HT1080 (cell line): ENCODE data around the gene DOK3. TPM values are rescaled to one million over a fixed set of nuclear protein-coding genes. Genes with fewer than 3 reads are reported as not detected.
A peak's percentile ranks its signal among the peaks of the same experiment; 100 is the strongest.

Source experiments
- DNase-seq: peaks from one replicate; pipeline ENCODE4 v3.0.0-alpha.2; 2015; ENCODE audit warnings: low read depth
- total RNA-seq: library from RNA; depleted of rRNA; stranded (reverse); fragments of >200 nt; shearing (Covaris generic); gene quantifications from 2 replicates; pipeline ENCODE4 v1.2.3, GENCODE V29; 2014

The DOK3 gene
- total RNA-seq, 1 experiment from 2014 or later, result 2.3 TPM

DNA sequence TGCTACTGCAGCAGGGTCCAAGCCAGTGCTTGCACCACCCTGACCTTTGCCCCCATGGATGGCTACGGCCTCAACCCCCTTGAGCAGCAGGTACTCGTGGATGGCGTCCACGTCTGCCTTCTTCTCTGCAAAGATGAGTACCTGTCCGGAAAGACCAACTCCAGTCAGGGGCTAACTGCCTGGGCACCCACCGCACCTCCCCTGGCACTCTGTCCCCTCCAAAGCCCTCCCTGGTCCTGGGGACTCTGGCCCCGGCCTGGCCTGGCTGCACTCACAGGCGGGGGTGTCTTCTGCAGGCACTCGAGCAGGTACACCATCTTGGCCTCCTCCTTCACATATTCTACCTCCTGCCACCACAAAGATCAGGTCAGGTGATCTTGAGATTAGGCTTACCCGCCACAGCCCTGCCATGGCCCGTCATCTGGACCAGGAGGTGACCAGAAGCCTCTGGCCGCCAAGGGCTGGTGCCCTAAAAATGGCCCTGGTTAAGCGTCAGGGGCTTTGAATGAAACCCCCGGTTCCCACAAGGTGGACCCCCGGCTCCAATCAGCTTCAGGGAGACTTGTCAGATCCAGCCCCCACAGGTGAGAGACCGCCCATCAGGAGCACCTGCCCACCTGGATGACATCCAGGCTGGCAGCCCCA, 3.2 kb upstream of the DOK3 start:
- no peak for DNase-seq

- DNase-seq, result no peak
Measured at GRCh38 chr5:177511796-177512675, 2.4 kb upstream of the DOK3 start.

DNA sequence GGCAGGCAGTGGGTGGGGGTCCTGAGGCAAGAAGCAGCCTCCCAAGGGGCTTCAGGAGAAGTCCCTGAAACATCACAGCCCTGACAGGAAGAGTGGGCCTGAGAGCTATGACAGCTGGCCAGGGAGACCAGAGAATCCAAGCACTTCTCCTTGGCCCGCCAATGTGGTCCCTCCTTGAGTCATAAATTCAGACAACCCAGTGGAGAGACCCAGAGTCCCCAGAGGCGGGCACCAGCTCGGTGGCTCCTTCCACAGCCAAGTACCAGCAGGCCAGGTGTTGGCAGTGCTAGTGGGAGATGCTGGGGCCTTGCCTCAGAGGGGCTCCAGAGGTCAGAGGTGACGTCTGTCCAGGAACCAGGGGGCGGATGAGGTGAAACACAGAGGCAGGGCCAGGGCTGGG, 1.6 kb upstream of the DOK3 start:
- no peak for DNase-seq

DNA sequence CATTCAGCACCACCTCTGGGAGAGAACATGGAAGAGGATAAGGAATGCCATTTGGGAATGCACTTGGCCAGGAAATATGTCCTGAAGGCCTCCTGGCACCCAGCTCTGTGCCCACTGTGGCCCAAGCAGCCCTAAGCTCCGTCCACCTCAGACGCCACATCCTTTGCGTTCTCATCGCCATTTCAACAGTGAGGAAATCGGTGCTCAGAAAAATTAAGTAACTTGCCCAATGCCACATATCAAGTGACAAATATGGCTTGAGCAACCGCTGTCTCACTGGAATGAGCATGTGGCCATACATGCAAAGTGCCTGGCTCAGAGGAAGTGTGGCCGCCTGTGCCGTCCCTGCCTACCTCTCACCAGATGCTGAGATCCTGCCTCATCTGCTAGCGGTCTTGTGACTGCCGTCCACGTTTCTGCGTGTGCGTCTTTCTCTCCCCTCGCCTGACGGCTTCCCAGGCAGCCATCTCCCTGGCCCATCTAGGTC, 984 bp upstream of the DOK3 start:
- no peak for DNase-seq

DNA sequence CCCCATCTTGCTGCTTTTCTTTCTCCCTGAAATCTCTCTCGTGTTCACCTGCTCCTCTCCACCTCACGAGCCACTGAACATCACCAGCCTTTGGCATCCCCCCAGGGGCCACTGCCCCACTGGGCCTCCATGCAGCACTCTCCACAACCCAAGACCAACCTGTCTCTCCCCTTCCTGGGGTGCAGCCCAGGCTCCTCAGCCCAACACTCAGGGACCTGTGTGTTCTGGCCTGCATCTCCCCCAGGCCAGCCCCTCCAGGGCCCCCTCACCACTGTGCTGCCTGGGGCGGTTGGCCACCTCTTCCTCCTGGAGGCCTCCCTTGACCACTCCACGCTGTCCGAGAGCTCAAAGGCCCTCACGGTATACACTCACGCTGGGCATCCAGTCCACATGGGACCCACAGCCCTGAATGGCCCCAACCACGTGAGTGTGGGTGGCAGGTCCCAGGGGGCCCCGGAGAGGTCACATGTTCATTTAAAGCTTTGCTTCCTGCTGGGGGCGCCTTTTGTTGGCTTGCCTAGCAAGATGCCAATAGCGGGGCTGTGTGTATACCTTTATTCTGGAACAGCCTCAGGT, 453 bp upstream of the DOK3 start:
- DNase-seq, result no peak

GRCh38 chr5:177508837-177509236, 789 bp downstream of the DOK3 start:
- no peak for DNase-seq

- DNase-seq, result no peak
Measured at GRCh38 chr5:177508221-177508611, 1.4 kb downstream of the DOK3 start.

DNA sequence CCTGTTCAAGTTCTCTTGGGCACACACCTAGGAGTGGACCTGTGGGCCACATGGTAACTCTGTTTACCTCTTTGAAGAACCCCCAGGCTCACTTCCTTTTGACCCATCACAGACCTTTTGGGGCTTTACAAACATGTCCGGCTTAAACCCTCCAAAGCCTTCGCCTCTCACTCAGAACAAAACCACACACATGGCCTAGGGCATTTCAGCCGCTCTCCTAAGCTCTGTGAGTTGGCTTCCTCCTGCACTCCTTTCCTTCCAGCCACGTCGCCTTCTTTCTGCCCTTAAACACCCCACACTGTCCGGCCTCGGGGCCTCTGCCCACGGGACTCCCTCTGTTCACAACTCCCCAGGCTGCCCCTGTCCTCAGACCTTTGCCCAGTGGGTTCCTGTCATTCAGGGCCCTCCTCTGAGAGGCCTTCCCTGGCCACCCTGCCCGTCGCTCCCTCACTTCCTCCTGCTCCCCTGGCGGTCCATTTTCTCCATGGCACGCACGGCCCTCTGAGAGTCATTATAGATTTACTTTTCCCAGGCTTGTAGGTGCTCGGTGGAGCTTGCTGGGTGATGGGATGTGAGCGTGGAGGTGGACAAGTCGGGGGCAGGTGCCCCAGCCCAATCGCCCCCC, 1.9 kb downstream of the DOK3 start:
- no peak for DNase-seq

DNA sequence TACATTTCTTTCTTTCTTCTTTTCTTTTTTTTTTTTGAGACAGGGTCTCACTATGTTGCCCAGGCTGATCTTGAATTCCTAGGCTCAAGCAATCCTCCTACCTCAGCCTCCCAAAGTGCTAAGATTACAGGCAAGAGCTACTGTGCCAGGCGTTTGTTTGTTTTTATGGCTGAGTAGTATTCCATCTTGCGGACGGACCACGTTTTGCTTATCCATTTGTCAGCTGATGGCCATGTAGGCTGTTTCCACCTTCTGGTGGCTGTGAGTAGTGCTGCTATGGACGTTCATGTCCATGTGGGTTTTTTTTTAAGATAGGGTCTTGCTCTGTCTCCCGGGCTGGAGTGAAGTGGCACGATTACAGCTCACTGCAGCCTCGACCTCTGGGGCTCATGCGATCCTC, 2.5 kb downstream of the DOK3 start:
- no peak for DNase-seq

- DNase-seq, result no peak
Measured at GRCh38 chr5:177505075-177505474, 4.6 kb downstream of the DOK3 start.

DNA sequence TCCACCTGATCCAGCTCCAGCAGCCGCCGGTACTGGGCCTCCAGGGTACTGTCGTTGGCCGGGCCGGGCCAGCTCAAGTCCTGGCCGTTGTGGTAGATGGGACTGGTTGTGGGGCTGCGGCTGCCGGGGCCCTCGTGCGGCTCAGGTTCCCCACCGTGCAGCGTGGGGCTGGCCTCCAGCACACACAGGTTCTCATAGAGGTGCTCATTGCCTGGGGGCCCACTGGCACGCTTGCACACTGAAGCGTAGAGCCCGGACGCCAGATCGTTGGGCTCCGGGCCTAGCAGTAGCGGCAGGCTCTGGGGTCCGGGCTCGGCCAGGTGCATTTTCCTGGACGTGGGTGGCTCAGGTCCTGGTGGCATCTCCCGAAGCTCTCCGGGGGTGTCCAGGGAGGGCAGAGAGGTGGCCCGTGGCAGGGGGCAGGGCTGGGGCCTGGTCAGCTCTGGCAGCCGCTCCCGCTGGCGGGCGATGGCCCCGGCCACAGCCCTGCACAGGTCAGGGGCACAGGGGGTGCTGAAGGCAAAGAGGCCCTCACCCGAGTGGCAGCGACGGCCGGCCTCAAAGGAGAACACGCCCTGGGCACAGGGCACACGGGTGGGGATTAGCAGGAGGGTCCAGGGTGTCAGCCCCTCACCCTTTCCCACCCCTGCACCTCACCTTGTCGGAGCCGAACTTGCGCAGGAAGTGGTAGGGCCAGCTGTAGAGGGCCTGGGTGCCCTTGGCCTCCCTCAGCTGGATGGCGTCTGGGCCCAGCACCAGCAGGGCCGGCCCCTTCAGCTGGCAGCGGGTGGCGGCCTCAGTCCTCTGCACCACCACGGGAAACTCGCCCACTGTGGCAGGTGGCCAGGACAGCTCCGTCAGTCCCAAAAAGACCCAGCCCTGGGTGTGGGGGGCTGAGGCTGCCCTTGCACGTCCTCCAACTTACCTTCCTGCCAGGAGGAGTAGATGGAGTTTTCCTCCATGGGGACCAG, 5.3 kb downstream of the DOK3 start:
- no peak for DNase-seq

DNA sequence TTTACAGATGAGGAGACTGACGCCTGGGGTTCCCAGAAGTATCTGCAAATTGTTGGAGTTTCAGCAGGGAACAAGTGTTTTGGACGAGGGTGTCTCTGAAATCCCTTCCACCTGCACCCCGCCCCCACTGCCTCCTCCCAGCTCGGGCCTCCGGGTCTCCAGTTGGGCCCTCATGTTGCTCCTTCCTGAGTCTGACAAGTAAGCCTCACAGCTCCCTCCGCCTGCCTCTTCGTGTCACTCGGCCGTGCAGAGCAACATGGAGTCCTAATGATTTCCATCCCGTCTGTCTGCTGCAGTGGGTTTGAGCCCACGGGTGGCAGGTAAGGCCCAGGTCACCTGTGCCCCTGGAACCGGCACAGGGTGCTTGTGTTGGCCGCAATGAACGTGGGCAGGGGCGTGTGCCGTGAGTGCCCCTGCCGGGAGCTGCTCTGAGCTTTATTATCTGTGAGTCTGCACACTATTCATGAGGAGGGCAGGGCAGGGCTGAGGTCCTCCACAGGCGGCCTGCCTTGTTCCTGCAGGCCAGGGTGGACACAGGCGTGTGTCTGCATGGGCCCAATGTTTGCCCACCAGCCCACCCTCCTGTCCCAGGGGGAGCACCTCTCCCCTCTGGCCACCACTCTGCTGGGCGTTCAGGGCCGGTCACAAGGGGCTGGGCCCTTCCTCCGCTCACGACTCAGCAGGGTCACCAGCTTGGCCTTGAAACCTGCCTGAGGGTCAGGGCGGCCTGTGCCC, 6.1 kb downstream of the DOK3 start:
- DNase-seq, result no peak

GRCh38 chr5:177502886-177503285, 6.7 kb downstream of the DOK3 start:
- DNase-seq, result no peak

DNA sequence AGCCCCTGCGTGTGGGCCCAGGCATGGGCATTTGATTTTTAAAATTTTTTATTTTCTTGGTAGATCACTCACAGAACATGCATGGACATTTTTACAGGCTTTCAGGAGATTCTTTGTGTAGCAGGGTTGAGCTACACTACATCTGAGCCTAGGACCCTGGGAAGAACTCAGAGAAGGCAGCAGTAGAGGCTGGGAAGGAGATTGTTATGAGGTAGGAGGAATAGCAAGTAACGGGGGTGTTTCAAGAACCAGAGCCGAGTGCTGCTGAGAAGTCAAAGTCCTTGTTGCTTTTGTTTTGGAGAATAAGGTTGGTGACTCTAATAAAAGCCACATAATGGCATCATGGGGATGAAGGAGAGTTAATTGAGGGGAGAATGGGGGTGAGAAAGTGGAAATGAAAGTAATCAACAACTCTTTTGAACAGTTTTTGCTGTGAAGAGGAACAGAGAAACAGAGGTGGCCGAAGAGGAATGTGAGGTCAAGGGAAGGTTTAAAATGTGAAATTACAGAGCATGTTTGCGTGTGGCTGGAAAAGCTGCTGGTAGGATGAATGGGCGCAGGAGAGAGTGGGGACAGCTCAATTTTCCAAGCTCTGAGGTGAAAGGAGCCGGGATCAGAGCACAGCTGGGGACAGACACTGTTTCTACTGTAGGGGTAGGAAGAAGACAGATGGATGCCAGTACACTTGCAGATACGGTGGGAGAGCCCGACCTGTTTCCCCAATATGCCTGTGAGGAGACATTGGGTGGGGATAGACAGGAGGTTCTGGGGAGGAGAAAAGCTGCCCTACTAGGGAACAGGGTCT, 7.5 kb downstream of the DOK3 start:
- no peak for DNase-seq

DNA sequence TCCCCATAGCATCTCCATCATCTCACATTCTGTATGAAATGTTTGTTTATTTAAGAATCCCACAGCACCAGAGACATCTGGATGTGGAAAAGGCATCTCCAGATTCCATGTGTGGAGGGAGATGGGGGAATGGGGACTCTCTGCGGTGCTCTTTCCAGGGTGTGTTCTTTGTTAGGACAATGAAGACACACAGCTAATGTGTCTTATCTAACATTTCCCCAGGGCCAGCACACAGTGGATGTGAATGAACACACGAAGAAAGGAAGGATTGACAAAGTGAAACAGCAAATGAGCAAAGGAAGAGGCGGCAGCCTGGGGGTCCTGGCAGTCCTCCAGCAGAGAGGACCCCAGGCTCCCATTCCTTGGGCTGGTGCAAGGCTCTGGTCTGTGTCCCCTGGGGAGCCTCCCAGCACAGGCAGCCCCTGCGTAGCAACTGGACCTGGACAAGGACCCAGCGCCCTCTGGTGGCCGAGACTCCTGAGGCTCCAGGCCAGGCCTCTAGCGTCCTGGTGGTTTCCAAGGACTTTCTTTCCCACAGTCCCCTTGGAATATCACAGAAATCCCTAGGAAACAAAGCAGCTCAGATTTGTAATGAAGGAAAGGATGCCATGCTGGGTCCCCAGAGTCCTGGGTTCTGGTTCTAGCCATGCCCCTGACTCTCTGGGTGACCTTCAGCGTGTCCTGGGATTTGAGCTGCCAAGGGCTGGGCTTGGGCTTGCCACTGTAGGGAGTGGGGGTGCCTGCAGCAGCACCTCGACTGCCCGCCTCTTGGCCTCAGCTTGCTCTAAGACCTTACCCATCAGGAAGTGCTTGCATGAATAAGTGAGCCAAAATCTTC, 8.7 kb downstream of the DOK3 start:
- peak; percentile 75 for DNase-seq

- DNase-seq, result no peak
Measured at GRCh38 chr5:177499842-177500241, 9.8 kb downstream of the DOK3 start.

GRCh38 chr5:177498013-177498787, 11.4 kb downstream of the DOK3 start:
- DNase-seq, result no peak
